Caco-2 (cell line): ENCODE data around the gene CRTC2. TPM values are rescaled to one million over a fixed set of nuclear protein-coding genes. Genes with fewer than 3 reads are reported as not detected.

ENCODE experiments used
- BruUV-seq: library from RNA; stranded (reverse); fragments of 400-500 nt; replicated peaks from 2 replicates; lab custom pipeline; 2021; lab: Mats Ljungman, UMichigan
- CTCF ChIA-PET: fragments of 300-600 bp; sonication (Branson Sonifier 250); formaldehyde crosslinking; loops from one replicate; lab custom pipeline; 2022; ENCODE audit warnings: antibody characterized with exemption; lab: Charles Lee
- POLR2A ChIA-PET: fragments of 300-600 bp; sonication (Branson Sonifier 250); formaldehyde crosslinking; loops from one replicate; lab custom pipeline; 2022; ENCODE audit warnings: antibody characterized with exemption; lab: Charles Lee
- DNase-seq, 2 experiments: peaks; one replicate each; pipeline versions ENCODE4 v3.0.0 to v3.0.0-alpha.2; 2020 to 2022
- H3K27me3 ChIP-seq: replicated peaks from 2 replicates; pipeline ENCODE4 v1.6.0; 2011; ENCODE audit warnings: low read length; ENCODE audit not compliant: control insufficient read depth, insufficient read depth
- H3K36me3 ChIP-seq: 2 replicates; pipeline ENCODE4 v1.5.1; 2011; ENCODE audit warnings: low read length; ENCODE audit not compliant: control insufficient read depth, insufficient read depth
- H3K4me1 ChIP-seq: fragments of 250-450 bp; sonication (Bioruptor Pico); 2 replicates; pipeline ENCODE4 v1.5.1; 2020; ENCODE audit warnings: mild to moderate bottlenecking
- H3K4me3 ChIP-seq: 2 replicates; pipeline ENCODE4 v1.5.1; 2011; ENCODE audit warnings: low read depth, mild to moderate bottlenecking, control low read depth, low read length
- H3K9me3 ChIP-seq: fragments of 250-450 bp; sonication (Bioruptor Pico); 2 replicates; pipeline ENCODE4 v1.5.1; 2020; ENCODE audit warnings: mild to moderate bottlenecking, moderate library complexity
- H3K27ac Mint-ChIP-seq: one replicate; pipeline ENCODE4 v1.8.0; 2022; ENCODE audit warnings: mixed read lengths; ENCODE audit not compliant: unreplicated experiment
- H3K27me3 Mint-ChIP-seq: one replicate; pipeline ENCODE4 v1.8.0; 2022; ENCODE audit warnings: mixed read lengths; ENCODE audit not compliant: insufficient read depth, unreplicated experiment
- H3K36me3 Mint-ChIP-seq: one replicate; pipeline ENCODE4 v1.8.0; 2022; ENCODE audit warnings: mild to moderate bottlenecking, mixed read lengths; ENCODE audit not compliant: insufficient read depth, unreplicated experiment
- H3K4me1 Mint-ChIP-seq: one replicate; pipeline ENCODE4 v1.8.0; 2022; ENCODE audit warnings: low read depth, mixed read lengths; ENCODE audit not compliant: unreplicated experiment
- H3K4me3 Mint-ChIP-seq: one replicate; pipeline ENCODE4 v1.8.0; 2022; ENCODE audit warnings: mild to moderate bottlenecking, moderate library complexity, mixed read lengths; ENCODE audit not compliant: unreplicated experiment
- H3K9me3 Mint-ChIP-seq: one replicate; pipeline ENCODE4 v1.8.0; 2022; ENCODE audit warnings: mixed read lengths; ENCODE audit not compliant: unreplicated experiment
- intact Hi-C: fragments of 100-400 bp; cut with micrococcal nuclease; formaldehyde crosslinking; loops from one replicate; pipeline ENCODE4 v1.10.0; 2022; ENCODE audit not compliant: unreplicated experiment
- total RNA-seq: library from RNA; stranded (reverse); gene quantifications from 2 replicates; pipeline ENCODE4 v1.2.3, GENCODE V29; 2022
- TF ChIP-seq, protein P1 (sequence below), 2 experiments: fragments of 200-600 bp in 1 of 2; IDR thresholded peaks; 1 replicate in 1 of 2; 2 replicates in 1 of 2; pipeline versions ENCODE4 v1.5.1 to v1.8.0; 2011 to 2022; ENCODE audit warnings: antibody characterized with exemption in 1 of 2, control low read depth in 1 of 2, inconsistent platforms in 1 of 2, low read depth in 1 of 2, low read length in 1 of 2, mild to moderate bottlenecking in 1 of 2, moderate library complexity in 1 of 2; ENCODE audit not compliant: insufficient read depth in 1 of 2, severe bottlenecking in 1 of 2, unreplicated experiment in 1 of 2

The CRTC2 gene
- total RNA-seq, 1 experiment from 2014 or later, result 24.4 TPM

DNA sequence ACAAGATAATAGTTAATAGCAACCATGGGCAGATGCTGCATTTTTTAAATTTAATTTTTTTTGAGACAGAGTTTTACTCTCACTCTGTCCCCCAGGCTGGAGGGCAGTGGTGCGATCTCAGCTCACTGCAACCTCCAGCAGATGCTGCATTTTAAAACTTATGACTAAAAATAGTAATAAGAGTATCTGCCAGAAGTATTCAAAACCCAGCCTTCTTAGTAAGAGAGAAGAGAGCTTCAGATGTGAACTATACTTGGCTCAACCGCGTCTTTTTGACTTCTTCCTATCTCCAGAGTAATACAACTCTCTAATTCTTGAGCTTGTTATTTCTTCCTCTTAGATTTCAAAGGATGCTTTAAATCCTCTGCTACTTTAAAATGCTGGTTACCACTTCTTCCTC, 36.8 kb upstream of the CRTC2 start:
- H3K4me3 Mint-ChIP-seq, result peak overlapping the region; percentile 25
- H3K27me3 Mint-ChIP-seq, result peaks cover 3% of the 10 kb centered on the region
- CTCF ChIA-PET, result interaction anchor here (0.6 to 0.7 kb wide), 2 partner anchors 316 to 883 kb away, joined by 3 to 5 read pairs; no protein-coding TSS in a partner anchor
- TF ChIP-seq, protein P1, sequence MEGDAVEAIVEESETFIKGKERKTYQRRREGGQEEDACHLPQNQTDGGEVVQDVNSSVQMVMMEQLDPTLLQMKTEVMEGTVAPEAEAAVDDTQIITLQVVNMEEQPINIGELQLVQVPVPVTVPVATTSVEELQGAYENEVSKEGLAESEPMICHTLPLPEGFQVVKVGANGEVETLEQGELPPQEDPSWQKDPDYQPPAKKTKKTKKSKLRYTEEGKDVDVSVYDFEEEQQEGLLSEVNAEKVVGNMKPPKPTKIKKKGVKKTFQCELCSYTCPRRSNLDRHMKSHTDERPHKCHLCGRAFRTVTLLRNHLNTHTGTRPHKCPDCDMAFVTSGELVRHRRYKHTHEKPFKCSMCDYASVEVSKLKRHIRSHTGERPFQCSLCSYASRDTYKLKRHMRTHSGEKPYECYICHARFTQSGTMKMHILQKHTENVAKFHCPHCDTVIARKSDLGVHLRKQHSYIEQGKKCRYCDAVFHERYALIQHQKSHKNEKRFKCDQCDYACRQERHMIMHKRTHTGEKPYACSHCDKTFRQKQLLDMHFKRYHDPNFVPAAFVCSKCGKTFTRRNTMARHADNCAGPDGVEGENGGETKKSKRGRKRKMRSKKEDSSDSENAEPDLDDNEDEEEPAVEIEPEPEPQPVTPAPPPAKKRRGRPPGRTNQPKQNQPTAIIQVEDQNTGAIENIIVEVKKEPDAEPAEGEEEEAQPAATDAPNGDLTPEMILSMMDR (IDR thresholded peaks at IDR 0.05; ENCODE audit: insufficient read depth in 1 of 2, low read depth in 1 of 2, low read length in 1 of 2, severe bottlenecking in 1 of 2, unreplicated experiment in 1 of 2), result no peak
- H3K4me1 Mint-ChIP-seq, result peaks cover 27% of the 10 kb centered on the region
- BruUV-seq, result no TSS peak
- H3K36me3 Mint-ChIP-seq, result peaks cover 69% of the 10 kb centered on the region
- peak overlapping the region; percentile 47 for H3K27ac Mint-ChIP-seq
- intact Hi-C loops, result no loop called here
- POLR2A ChIA-PET, result interaction anchor here (0.6 to 0.7 kb wide), 3 partner anchors 9 to 982 kb away, joined by 3 to 5 read pairs (median 4); partner anchors contain the start of gene RAB13
- Histone ChIP-seq H3K27me3 (no peaks in the 10 kb centered on the region), H3K4me1 (peaks cover 8% of the 10 kb centered on the region), H3K9me3 (no peaks in the 10 kb centered on the region), H3K4me3 (no peak overlapping the region), H3K36me3 (peaks cover 4% of the 10 kb centered on the region)
- no peak for DNase-seq
- H3K9me3 Mint-ChIP-seq, result peaks cover 15% of the 10 kb centered on the region

DNA sequence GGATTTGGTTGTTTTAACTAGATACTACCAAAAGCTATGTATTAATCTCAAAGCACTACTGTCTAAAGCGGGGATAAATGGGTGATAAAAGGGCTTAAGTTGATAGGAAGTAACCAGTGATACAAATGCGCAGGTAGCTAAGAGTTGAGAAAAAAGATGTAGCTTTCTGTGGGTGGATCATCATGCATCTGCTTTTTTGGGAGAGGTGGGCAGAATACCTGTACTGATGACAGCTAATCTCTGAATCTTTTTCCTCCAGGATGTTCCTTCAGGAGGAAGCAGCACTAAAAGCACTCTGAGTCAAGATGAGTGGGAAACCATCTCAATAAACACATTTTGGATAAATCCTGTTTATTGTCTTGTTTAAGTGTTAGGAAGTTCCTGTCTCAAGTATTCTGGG, 33.4 kb upstream of the CRTC2 start:
- no TSS peak for BruUV-seq
- H3K27me3 Mint-ChIP-seq, result peaks cover 3% of the 10 kb centered on the region
- no peak for DNase-seq
- H3K27ac Mint-ChIP-seq, result peak overlapping the region; percentile 99
- intact Hi-C loops, result no loop called here
- Histone ChIP-seq H3K4me3 (peak overlapping the region; percentile 83), H3K27me3 (no peaks in the 10 kb centered on the region), H3K36me3 (peaks cover 4% of the 10 kb centered on the region), H3K9me3 (no peaks in the 10 kb centered on the region), H3K4me1 (peaks cover 9% of the 10 kb centered on the region; the same call in 1 of the 2 replicates)
- peaks cover 31% of the 10 kb centered on the region for H3K4me1 Mint-ChIP-seq
- peaks cover 22% of the 10 kb centered on the region for H3K9me3 Mint-ChIP-seq
- CTCF ChIA-PET, result no interaction called here
- peak overlapping the region; percentile 95 for H3K4me3 Mint-ChIP-seq
- POLR2A ChIA-PET, result interaction anchor here (1.0 to 2.6 kb wide), 2 partner anchors 10 to 113 kb away, joined by 5 to 25 read pairs; no protein-coding TSS in a partner anchor
- TF ChIP-seq, protein P1 (IDR thresholded peaks at IDR 0.05; ENCODE audit: insufficient read depth in 1 of 2, low read depth in 1 of 2, low read length in 1 of 2, severe bottlenecking in 1 of 2, unreplicated experiment in 1 of 2), result no peak
- H3K36me3 Mint-ChIP-seq, result peaks cover 74% of the 10 kb centered on the region

DNA sequence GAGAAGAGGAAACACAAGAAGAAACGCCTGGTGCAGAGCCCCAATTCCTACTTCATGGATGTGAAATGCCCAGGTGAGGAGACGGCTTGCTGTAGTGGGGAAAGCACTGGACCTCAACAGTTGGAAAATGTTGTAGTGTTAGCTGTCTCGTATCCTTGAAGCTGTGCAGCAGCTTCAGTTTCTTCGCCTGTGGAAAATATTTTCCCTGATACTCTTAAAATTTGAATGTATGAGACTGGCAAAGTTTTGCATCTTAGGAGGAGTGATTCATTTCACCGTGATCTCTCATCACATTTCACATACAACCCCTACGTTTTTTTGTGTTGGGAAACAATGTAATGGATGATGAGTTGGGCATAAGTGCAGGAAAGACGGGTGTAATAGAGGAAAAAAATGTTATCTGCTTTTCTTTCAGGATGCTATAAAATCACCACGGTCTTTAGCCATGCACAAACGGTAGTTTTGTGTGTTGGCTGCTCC, 32.8 kb upstream of the CRTC2 start:
- CTCF ChIA-PET, result interaction anchor here (1.0 to 1.2 kb wide), 2 partner anchors 13 to 15 kb away, joined by 3 to 4 read pairs; no protein-coding TSS in a partner anchor
- intact Hi-C loops, result no loop called here
- BruUV-seq, result TSS peak; percentile 85

More for the DNA sequence above, 32.8 kb upstream of the CRTC2 start:
- Histone ChIP-seq H3K4me1 (peaks cover 9% of the 10 kb centered on the region; the same call in 1 of the 2 replicates), H3K36me3 (peaks cover 4% of the 10 kb centered on the region), H3K4me3 (peak overlapping the region; percentile 83), H3K9me3 (no peaks in the 10 kb centered on the region), H3K27me3 (no peaks in the 10 kb centered on the region)
- Mint-ChIP-seq H3K9me3 (peaks cover 22% of the 10 kb centered on the region), H3K4me3 (peak overlapping the region; percentile 95), H3K27ac (peak overlapping the region; percentile 99), H3K4me1 (peaks cover 31% of the 10 kb centered on the region), H3K27me3 (peaks cover 3% of the 10 kb centered on the region), H3K36me3 (peaks cover 74% of the 10 kb centered on the region)
- POLR2A ChIA-PET, result interaction anchor here (0.6 to 2.6 kb wide), 8 partner anchors 10 to 513 kb away, joined by 3 to 33 read pairs (median 6); partner anchors contain the start of genes CREB3L4, GATAD2B and SLC27A3
- TF ChIP-seq, protein P1 (IDR thresholded peaks at IDR 0.05; ENCODE audit: insufficient read depth in 1 of 2, low read depth in 1 of 2, low read length in 1 of 2, severe bottlenecking in 1 of 2, unreplicated experiment in 1 of 2), result no peak
- no peak for DNase-seq
